NCI-H748 treated with DMSO at 0.1 percent for 48 hours (cell line): Measurements from ENCODE around the gene ARHGAP15.

ENCODE experiments used
- DNase-seq: peaks from one replicate; lab custom pipeline; 2025; lab: John Stamatoyannopoulos, UW

ARHGAP15 gene

DNA sequence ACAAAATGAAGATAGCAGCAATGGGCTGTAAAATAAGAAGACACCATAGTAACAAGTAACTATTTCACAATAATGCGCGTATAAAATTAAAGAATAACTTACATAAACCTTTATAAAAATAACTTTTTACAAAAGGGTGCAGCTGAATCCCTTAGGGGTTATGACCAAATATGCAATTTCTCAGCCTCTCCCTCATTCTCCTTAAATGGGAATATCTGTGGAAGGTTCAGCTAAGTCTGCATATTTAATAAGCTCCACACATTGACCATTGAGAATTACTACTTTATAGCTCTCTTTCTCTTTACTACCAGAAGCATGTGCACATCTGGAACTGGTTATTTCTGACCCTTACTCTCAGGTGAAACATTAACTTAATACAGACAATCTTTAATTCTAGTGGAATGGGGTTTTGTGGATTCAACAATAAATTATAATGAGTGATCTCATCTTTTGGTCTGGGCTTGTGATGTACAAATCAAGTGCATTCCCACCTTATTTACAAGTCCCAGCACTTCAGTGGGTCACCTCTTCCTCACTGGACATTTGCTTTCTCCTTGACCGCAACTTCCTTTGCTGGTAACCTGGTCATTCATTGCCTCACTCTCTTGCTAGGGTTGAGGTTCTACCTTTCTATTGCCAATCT is 15.7 kb downstream of the ARHGAP15 start:
- no peak for DNase-seq

DNA sequence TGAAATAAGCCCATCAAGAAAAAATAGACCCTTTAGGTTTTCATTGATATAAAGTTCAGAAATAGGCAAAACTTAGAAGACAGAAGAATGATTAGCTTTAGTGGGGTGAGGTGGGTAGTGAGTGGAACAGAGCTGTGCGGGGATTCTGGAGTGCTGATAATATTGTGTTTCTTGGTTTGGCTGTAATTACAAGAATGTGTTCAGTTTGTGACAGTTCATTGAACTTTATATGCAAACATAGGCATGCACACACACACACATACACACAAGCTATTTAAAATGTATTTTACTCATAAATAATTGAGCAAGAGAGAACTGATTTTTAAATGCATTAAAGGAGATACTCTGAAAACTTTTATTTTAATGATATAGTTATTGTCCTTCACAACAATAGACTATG is 17.1 kb downstream of the ARHGAP15 start:
- DNase-seq, result no peak

DNA sequence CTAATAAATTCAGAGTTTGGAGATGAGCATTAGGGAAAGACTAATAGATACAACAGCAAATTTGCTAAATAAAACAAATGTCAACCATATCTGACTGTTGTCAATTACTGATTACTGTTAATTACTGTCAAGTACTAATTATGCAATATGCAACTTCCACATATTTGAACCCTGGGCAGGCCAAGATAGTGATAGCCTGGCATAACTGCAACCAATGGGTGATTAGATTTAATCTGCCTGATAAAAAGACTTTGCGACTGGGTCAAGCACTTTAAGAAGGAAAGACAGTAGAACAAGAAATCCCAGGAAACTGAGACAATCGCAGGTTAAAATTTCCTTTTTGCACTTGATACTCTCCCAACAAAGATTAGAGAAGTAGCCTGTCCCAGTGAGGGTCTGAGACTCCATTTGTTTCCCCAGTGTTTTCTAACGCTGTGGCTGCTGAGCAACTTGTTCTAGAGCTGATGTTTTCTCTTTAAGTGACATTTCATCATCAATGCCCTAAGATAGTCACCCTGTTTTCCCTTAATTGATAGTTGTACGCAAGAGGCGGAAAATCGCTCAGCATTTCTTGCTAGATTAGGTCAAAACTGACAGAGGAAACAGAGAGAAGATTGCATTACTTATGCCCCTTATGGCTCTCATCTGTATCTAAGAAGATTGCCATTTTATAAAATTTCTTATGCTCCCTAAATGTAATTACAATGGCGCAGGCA is 17.8 kb downstream of the ARHGAP15 start:
- DNase-seq, result no peak

DNA sequence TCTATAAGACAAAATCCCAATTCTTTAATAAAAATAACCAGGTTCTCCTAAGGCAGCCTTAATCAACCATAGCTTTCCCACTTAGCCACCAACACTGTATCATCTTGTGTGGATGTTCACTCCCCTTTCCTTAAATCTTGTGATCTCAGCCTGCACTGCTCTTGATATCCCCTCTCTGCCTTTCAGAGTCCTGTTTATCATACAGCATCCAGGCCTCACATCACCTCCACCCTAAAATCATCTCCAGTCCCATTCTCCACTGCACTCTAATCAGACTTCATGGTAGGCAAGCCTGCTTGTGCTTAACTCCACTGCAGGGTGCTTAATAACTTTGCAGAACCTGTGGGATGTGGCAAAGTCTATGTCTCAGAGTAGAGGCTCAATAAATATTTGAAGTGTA is 18.8 kb downstream of the ARHGAP15 start:
- DNase-seq, result no peak

DNA sequence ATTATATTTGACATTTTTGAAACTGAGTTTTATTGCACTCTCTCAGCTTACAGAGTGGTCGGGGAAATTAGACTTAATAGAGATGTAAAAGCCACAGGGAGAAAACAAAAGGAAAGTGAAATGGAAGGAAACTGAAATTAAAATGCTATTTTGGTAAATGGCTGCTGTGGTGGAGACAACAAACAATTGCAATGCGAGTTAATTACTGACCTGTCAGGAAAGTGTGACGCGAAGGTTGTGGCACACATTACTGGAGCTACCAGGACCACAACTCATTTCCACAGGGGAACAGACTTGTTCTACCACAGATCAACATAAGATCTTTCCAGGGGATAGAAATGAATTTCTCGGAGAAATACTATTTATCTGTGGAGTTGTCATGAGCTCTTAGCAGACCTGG is 19.5 kb downstream of the ARHGAP15 start:
- no peak for DNase-seq

DNA sequence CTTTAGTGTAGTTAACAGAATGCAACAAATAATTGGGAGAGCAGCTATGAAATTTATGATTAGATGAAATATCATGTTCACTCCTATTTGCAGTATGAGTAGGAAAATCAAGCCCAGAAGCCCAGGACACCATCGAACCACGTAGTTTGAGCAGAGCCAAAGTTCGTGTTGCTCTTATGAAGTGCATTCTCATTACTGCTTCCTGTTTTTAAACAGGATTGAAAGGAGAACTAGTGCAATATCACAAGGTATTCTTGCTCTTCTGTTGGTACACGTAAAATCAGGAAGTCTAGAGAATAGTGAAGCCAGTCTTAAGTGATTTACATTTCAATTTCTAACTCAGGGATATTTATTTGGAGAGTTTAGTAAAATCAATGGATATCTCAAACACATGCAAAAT is 21.1 kb downstream of the ARHGAP15 start:
- no peak for DNase-seq

DNA sequence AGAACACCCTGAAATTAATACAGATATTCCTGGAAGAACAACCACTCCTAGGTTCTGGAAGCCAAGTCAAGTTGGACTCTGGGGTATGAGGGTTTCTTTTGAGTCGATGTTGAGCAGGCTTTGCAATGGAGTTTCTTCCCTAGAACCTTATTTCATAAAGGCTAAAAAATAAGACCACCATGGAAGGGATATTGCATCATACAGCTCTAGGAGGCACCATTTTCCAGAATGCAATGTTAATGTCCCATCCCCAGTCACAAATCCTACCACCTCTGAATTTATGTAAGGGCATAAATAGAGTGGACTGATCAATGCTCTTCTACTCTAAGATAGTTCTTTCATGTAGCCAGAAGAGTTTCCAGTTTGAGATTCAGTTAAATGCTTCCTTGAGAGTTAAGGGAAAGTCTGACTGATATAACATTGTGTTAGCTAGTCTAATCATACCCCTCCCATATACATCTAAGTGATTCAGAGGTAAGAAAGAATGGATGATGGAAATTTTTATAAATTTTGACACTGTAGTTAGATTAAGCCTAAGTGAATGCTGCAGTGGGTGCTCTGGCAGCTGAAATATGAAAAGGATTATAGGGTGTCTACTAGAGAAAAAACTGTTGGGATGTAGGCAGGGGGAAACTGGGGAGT is 22.0 kb downstream of the ARHGAP15 start:
- DNase-seq, result no peak

DNA sequence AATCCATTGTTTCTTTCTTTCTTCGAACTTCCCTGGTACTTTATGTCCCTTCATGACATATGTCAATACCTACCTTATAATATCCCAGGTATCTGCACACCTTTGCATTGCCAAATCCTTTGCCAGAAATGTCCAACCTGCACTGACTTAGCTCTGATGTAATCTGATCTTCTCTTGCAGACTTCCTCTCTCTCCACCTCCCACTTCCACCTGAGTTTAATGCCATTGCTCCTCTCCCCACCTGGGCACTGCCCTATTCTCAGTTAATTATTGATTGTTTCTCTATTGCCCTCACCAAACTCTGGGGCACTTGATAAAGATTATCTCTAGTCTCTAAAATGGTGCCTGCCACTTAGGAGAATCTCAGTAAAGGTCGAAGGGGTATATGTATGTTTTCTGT is 23.0 kb downstream of the ARHGAP15 start:
- no peak for DNase-seq

DNA sequence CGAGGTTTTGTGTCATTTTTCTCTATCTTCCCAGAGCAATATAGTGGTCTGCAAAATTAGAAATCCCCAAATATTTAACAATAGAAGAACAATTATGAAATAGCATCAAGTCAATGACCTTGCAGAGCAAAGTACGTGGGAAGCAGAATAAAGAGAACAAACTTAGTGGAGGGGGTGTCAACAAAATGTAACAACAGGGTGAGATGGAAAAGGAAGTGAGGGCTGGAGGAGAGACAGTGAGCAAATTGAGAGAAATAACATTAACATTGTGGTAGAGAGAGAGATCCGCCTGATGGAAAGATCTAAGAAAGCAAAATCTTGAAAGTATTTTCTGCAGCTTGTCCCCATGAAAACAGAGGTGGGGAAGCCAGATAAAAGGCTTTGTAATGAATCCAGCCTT is 23.4 kb downstream of the ARHGAP15 start:
- DNase-seq, result no peak

DNA sequence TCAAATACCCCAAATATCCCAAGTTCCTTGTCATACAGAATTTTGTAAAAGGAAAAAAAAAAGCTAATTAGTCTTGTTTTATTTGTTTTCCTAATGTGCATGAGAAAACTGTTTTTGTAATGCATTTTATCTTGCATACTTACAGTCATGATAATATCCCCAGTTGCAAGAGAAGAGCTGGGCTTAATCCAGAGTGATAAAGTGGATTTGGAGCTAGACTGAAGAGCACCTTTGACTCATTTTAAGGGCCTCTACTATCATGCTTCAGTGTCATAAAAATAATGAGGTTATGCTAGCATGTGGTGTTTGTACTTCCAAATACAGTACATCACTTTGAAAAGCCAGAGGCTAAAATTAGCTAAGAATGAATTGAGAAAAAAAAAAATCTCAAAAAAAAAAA is 26.4 kb downstream of the ARHGAP15 start:
- DNase-seq, result no peak

DNA sequence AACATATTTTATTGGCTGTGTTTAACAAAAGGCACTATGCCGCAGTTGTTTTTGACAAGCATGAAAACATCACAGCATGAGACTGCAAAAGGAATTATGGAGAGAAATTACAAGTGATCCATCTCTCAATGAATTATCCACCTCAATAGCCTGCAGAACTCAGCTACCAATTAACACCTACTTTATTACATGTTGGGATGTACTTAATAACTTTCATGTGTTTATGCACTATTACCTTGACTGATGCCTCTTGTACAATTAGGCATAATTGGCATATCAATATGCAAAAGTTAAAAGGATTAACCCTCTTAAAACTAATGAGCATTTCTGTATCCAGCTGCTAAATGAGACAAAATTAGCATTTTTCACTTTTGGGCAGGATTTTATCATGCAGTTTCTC is 27.8 kb downstream of the ARHGAP15 start:
- DNase-seq, result no peak

DNA sequence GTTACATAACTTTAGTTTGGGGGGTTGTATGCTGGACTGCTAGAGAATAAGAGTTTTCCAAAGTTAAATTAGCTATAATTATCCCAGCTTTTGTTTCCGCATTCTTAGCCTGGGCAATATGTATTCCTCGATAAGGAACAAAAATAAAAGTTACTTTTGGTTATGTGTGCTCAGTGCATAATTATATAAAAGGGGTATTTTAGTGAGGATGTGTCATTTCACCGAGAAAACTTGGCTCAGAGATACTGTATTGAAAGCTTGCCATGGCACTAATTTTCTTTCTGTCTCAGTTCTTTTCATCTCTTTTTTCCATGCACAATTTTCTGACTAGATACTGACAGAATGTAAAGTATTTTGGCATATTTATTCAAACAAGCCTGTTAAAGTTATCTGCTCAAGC is 28.2 kb downstream of the ARHGAP15 start:
- no peak for DNase-seq

DNA sequence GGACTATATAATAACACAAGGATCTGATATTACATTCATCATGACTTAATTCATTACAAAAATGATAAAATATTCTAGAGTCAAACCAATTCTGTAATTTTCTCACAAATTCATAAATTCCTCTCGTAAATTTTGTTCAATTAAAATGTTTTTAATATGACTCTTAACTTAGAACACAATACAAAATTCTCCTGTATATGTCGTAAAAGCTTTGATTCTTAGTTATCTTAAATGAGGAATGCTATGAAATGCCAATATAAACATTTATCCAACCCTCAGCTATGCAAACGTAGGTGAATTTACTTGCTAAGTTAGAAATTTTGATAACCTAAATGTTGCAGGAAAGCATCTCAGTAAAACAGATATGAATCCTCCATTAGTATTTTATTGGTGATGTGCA is 28.9 kb downstream of the ARHGAP15 start:
- no peak for DNase-seq

DNA sequence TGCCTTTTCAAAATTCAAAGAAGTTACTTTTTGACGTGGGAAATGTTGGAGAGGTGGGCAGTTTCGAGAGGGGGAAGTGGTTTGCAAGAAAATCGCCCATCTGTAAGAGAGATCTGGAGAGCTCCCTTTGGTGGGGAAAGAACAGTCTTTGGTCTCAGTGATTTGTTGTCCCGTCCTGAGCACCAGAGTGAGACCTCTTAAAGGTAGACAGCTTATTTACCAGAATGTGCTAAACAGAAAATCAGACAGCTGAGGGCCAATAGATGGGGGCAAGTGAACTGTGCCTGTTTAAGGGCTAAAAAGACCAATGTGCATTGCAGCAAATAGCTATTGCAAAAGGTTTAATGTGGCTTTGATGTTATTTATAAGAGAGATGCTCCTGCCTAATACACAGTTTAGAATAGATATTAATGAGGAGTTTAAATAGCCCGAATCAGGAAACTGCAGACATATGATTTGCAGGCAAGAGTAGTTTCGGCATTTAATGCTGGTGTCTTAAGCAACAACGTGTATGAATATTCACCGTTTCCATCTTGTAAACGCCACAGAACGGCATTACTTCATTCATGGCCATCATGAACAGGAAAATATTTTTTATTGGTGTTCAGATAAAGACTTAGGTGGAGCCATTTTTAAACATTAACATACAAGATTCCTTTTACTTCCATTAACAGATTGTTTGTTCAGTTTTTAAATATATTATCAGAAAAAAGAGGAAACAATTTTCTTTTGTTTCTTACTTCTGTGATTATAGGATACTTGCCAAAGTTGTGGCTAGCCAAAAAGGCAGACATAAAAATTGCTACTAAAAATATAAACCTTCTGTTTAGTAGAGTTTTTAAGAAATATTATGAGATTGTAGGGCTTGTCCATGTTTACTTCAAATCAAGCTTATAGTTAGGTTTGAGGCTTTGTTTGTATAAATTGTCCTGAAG is 29.6 kb downstream of the ARHGAP15 start:
- no peak for DNase-seq

DNA sequence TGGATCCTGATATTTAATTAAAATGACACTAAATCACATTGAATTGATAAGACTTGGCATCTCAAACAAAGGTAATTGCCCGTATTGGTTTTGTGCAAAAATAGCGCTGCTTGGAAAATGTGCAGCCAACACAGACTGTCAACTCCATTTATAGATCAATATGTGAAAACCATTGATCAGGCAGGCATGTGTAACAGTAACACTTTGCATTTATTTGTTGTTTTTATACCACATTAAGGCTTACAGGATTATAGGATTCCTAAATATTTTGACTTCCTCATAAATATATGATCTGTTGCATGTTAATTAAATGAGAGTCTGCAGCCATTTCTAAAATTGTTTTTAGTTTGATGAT is 30.2 kb downstream of the ARHGAP15 start:
- no peak for DNase-seq

DNA sequence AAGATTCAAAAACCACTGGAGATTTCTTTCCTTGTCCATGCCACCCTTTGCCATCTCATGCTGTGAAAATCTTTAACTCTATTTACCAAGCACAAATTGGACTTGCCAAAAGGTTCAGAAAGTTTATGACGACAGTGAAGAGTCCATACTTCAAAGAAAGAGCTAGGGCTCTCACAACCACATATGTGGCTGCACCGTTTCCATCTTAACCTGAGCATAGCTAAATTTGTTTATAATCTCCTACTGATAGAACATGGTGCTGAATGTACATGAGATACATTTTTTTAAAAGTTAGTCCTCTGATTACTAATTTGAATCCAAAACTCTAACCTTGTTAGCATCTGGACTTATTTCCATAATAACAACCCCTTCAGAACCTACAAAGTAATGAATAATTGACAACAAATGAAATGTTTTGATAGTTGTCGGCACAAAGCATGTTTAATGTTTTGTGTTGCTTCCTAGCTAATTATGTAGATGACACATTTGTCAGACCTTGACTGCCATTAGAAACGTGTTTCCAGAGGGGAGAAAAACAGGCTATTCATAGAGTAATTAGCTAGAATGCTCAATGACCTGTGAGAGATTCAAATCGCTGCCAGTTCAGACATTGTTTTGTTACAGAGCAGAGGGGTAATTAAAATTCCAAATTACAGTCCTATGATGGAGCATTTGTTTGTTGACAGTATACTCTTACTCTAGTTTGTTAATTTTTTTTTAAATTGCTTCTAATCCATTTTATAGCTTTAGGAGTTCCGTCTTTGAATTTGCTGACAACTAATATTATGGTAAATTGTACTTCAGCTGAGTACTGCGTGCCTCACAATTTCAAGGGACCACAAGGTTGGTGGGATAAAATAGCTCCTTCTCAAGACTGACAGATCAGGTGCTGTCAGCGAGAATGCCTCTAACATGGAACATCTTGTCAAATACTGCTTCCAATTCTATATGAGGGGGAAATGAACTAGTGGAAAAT is 31.8 kb downstream of the ARHGAP15 start:
- peak; percentile 76 for DNase-seq

DNA sequence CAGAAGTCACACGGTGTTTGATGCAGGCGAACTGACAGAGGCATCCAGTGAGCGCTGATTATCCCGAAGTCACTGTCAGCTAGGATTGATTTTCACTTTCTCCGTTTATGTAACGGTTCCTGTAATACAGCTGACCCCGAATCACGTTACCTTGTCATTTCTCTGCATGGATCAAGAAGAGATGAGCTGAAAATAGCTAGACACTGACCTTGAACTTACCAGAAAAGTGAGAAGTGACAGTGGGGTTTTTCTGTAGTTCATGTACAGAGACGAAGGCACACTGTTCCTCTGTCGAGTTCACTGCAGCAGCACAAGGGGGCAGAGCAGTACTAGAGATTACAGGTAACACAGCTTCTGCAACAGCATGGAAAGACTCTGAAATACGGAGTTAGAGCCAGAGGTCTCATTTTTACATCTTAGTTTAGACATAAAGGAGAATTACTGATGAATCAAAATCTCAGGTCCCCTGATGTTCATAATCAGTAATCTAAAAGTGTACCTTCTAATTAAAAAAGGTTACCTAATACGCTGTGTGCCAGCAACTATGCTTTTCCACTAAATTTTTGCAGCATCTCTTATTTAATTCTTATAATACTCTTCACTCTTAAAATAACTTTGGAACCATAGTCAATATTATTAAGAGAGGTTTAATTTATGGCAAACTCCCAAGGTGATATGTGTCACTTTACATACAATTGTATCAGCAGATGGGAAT is 33.1 kb downstream of the ARHGAP15 start:
- DNase-seq, result peak; percentile 65

DNA sequence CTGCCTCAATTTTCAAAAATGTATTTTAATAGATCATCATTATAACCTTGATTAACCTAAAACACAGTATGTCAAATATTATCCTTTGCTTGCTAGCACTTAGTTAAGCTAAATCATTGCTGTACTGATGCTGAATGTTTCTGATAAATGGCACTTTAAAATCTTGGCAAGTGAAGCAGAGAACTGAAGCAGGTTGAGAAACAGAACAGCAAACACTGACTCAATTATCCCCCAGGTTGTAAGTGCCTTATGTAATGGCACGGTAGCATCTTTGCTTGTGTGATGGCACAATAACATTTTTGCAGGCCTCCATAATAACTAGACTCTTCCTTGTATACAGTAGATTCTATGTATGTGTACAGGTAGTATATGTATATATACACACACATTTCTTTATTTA is 33.8 kb downstream of the ARHGAP15 start:
- no peak for DNase-seq

DNA sequence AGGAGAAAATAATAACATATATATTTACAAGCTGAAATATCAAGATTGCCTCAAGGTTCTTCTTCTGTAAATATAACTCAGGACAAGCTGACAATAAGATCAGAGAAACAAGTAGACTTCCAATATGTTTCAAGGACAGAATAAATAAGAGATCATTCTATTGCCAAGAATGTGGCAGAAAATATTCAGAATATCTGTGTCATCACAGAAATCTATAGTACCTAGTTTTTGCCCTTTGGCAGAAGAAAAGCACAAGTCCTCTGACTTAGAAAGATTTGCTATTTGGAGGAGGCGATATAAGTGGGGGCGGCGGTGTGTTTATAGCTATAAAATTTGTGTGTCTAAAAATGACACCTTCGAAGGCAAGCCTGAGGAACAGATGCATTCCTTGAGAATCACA is 34.3 kb downstream of the ARHGAP15 start:
- DNase-seq, result no peak

DNA sequence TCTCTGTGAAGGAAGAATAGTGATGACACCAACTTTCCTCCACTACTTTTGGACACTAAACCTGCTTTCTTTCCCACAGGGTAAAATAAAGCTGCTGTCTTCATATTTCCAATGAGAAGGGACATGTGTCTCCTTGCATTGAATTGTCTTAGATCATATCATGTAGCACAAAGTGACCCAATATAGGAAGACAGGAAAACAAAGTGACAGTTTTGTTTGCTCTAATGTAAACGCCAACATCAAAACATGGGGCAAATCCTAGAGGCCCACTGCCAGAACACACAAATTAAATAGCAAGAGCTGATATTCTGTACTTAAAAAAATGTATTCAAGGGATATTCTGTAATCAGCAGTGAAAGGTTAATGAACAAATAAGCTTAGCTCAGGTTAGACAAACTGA is 36.1 kb downstream of the ARHGAP15 start:
- no peak for DNase-seq

DNA sequence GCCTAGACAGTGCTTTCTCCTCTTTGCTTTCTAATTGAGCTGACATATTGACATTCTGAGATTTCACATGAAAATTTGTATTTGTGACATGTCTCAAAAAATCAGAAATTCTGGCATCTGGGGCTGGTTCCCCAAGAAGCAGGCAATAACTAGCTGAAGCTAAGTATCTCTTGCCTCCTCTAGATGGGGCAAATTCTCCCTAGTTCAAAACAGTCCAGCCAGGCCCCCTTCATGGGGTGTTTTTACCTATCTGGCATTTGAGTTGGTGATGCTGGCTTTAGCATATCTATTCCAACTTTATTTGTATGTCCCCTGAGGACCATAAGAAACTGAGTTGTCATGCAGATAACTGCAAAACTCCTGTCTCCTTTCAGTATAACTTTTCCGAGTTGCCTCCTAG is 39.9 kb downstream of the ARHGAP15 start:
- DNase-seq, result no peak
